OCI-LY3 (cell line): ENCODE measurements around the gene SEC14L1.

Experiments
- CTCF ChIP-seq: fragments of 200-600, 300-600 bp; sonication (generic); IDR thresholded peaks from 2 replicates; pipeline ENCODE4 v1.5.1; 2014; ENCODE audit warnings: antibody characterized with exemption, low read length, low read depth
- EZH2phosphoT487 ChIP-seq: fragments of 200-600 bp; shearing (Covaris generic); IDR thresholded peaks from 2 replicates; pipeline ENCODE4 v1.6.1; 2018; ENCODE audit warnings: antibody characterized with exemption, mixed run types, low read depth

GRCh38 chr17:77215281-77215680 lies 74.5 kb downstream of the SEC14L1 start:
- TF ChIP-seq CTCF (no peak), EZH2phosphoT487 (no peak)
